ENCODE data around the gene ETV3L. TPM values are rescaled to one million over a fixed set of nuclear protein-coding genes. Genes with fewer than 3 reads are reported as not detected.
"Not testable (repeated sequence)": the region's sequence is repeated elsewhere in the genome, so short reads cannot be mapped to it uniquely, and the experiment has no call there.

Gene ETV3L
- total and polyA plus RNA-seq, 10 donors = not detected

DNA sequence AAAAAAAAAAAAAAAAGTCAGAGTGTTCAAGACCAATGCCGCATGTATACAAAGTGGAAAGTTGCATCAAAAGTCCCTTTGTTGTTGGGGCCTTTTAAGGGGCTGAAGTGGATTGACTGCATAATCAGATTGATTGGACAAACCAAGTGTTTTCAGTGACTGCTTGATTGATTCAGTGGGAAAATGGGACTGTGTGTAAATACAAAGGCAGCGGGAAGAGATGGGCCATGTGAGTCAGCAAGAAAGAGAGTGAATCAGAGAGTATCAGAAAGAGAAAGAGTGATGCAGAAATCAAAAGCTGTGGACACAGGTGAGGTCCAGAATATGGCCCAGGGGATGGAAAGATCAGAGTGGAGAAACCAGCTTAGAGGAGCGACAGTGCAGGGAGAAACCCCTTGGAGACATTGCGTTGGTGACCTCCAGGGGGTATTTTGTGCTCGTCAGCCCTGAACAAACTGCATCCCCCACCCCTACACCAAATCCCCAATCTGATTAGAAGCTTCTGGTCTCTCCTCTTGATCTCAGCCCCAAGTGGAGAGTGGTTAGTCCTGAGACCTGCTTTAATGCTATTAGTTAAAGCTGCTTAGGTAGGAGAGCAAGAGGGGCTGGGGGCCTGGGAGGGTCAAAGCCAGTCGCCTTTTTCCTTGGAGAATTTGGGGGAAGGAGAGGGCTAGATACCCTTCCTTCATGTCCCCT, 5.1 kb upstream of the ETV3L start:
- peak; percentile 24 for DNase-seq
- 73 to 91% (median 88%) methylated on average over 6 of the region's 6 CpGs for WGBS, 5 donors
- TF ChIP-seq POLR2AphosphoS5 (IDR thresholded peaks at IDR 0.05) (no peak), POLR2A (IDR thresholded peaks at IDR 0.05) (no peak)
- TF ChIP-seq, protein P1, sequence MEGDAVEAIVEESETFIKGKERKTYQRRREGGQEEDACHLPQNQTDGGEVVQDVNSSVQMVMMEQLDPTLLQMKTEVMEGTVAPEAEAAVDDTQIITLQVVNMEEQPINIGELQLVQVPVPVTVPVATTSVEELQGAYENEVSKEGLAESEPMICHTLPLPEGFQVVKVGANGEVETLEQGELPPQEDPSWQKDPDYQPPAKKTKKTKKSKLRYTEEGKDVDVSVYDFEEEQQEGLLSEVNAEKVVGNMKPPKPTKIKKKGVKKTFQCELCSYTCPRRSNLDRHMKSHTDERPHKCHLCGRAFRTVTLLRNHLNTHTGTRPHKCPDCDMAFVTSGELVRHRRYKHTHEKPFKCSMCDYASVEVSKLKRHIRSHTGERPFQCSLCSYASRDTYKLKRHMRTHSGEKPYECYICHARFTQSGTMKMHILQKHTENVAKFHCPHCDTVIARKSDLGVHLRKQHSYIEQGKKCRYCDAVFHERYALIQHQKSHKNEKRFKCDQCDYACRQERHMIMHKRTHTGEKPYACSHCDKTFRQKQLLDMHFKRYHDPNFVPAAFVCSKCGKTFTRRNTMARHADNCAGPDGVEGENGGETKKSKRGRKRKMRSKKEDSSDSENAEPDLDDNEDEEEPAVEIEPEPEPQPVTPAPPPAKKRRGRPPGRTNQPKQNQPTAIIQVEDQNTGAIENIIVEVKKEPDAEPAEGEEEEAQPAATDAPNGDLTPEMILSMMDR (IDR thresholded peaks at IDR 0.05 in 8 of 11, conservative IDR thresholded peaks at IDR 0.05 in 3 of 11) = no peak

DNA sequence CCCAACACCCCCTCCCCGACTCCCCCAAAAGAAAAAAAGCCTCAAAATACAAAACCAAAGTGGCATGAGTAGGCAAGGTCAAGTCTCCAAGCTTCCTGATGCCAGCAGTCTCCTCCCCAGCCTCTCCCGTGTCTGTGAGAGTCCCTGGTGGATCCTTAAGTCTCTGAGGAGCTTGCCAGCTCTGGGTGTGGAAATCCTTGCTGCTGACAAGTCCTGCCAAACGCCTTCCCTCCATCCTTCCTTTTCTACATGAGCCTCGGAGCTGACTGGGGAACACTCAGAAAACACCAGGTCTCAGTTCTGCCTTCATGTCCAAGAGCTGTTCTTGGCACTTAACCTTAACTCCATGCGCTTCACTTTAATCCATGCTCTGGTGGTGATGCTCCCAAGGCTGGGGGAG, 3.7 kb upstream of the ETV3L start:
- peak; percentile 14 for DNase-seq
- TF ChIP-seq POLR2A (IDR thresholded peaks at IDR 0.05) (no peak), POLR2AphosphoS5 (IDR thresholded peaks at IDR 0.05) (no peak)
- TF ChIP-seq, protein P1 (IDR thresholded peaks at IDR 0.05 in 8 of 11, conservative IDR thresholded peaks at IDR 0.05 in 3 of 11) = no peak
- WGBS, 5 donors = 56 to 75% (median 64%) methylated on average over 5 of the region's 5 CpGs

More for the DNA sequence above, 5.1 kb upstream of the ETV3L start:
- Histone ChIP-seq H3K27ac (no peak overlapping the region), H3K4me1 (peaks cover 0 to 15% (median 5%) of the 10 kb centered on the region in 6 donors), H3K27me3 (replicated peaks in 1 of 7) (peaks cover 0 to 42% (median 6%) of the 10 kb centered on the region in 7 donors), H3K36me3 (no peaks in the 10 kb centered on the region), H3K9me3 (no peaks in the 10 kb centered on the region), H3K4me3 (no peak overlapping the region)
- intact Hi-C loops (cut with DNase I; ENCODE audit: low total_unique reads) = no loop called here

DNA sequence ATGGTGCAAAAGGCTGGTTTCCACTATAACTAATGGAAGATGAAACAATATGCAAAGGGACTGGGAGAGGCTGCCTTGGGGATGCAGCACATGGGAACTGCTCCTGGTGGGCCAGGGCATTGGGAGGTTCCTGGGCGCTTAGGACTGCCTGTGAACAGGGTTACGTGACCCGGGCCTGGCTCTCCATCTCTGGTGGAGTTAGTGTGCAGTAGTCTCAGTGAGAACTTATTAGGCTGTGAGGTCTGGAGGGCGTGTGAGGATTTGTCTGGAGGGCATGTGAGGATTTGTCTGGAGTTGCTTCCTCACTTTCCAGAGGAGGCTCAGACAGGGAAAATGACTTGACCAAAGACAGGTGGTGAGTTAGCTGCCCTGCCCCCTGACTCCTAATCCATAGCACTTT, 1.5 kb upstream of the ETV3L start:
- Histone ChIP-seq H3K27ac (no peak overlapping the region), H3K4me1 (peaks cover 0 to 12% (median 0%) of the 10 kb centered on the region in 6 donors), H3K9me3 (no peaks in the 10 kb centered on the region), H3K27me3 (replicated peaks in 1 of 7) (peaks cover 0 to 6% (median 0%) of the 10 kb centered on the region in 7 donors), H3K4me3 (no peak overlapping the region), H3K36me3 (no peaks in the 10 kb centered on the region)
- peak; percentile 38 for DNase-seq
- TF ChIP-seq POLR2AphosphoS5 (IDR thresholded peaks at IDR 0.05) = no peak
- TF ChIP-seq, protein P1 (IDR thresholded peaks at IDR 0.05 in 8 of 11, conservative IDR thresholded peaks at IDR 0.05 in 3 of 11) = no peak
- no peak for TF ChIP-seq POLR2A (IDR thresholded peaks at IDR 0.05)
- intact Hi-C loops (cut with DNase I; ENCODE audit: low total_unique reads) = no loop called here
- WGBS, 5 donors = 81 to 97% (median 90%) methylated on average over 4 of the region's 4 CpGs

More for the DNA sequence above, 3.7 kb upstream of the ETV3L start:
- H3K36me3 ChIP-seq = no peaks in the 10 kb centered on the region
- no peaks in the 10 kb centered on the region for H3K9me3 ChIP-seq
- H3K27ac ChIP-seq = no peak overlapping the region
- peaks cover 0 to 20% (median 5%) of the 10 kb centered on the region in 6 donors for H3K4me1 ChIP-seq
- intact Hi-C loops (cut with DNase I; ENCODE audit: low total_unique reads) = no loop called here
- no peak overlapping the region for H3K4me3 ChIP-seq
- peaks cover 0 to 27% (median 5%) of the 10 kb centered on the region in 7 donors for H3K27me3 ChIP-seq (replicated peaks in 1 of 7)

DNA sequence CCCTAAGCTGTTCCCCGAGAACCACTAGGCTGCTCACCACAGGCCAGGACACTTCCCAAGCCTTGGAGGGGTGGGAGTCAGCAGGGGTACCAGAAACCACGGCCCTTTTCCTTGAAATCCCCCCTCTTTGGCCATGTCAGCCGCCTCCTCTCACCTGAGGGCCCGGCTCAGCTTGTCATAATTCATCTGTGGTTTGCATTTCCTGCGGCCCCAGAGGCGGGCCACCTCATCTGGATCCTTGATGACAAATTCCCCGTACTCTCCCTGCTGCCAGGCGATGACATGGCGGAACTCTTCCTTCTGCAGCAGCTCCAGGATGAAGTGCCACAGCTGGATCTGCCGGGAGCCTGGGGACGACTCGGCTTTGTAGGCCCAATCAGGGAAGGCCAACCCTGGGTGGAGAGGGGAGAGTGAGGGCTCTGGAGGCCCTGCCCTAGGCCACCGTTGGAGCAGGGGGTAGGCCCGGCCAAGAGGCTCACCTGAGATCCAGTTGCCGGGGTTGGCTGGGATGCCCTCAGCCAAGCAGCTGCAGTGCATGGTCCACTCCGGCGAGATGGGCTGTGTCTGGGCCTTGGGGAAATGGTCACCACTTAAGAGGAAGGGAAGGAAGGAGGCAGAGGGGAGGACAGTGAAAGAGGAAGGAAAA, 498 bp downstream of the ETV3L start:
- peak; percentile 40 for DNase-seq
- H3K4me3 ChIP-seq; H3K9me3 ChIP-seq; H3K4me1 ChIP-seq; intact Hi-C loops (cut with DNase I; ENCODE audit: low total_unique reads); H3K36me3 ChIP-seq; H3K27me3 ChIP-seq (replicated peaks in 1 of 7); H3K27ac ChIP-seq: not testable (repeated sequence)
- 59 to 65% (median 60%) methylated on average over 13 to 16 of the region's 17 CpGs for WGBS, 5 donors

Data from spleen (tissue), 11 donors.